ENCODE measurements around the gene NIT1.

DNA sequence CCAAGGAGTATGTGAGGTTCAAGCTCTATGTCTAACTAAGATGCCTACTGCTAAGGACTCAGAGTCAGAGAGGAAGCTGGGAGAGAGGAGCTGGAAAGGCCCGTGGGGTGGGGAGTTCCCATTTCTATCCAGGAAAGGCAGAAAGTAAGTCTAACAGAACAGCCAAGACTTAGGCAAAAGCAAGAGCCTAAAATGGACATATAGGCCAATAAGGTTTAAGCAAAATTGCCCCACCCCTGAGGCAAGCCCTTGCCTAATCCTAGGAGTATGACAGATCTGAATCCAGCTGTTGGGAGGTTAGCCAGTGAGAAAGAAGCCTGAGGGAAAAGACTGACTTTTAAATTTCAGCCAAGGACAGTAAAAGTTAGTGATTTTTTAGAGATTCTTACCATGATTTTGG is 21.4 kb upstream of the NIT1 start:
- TF ChIP-seq, protein P1, sequence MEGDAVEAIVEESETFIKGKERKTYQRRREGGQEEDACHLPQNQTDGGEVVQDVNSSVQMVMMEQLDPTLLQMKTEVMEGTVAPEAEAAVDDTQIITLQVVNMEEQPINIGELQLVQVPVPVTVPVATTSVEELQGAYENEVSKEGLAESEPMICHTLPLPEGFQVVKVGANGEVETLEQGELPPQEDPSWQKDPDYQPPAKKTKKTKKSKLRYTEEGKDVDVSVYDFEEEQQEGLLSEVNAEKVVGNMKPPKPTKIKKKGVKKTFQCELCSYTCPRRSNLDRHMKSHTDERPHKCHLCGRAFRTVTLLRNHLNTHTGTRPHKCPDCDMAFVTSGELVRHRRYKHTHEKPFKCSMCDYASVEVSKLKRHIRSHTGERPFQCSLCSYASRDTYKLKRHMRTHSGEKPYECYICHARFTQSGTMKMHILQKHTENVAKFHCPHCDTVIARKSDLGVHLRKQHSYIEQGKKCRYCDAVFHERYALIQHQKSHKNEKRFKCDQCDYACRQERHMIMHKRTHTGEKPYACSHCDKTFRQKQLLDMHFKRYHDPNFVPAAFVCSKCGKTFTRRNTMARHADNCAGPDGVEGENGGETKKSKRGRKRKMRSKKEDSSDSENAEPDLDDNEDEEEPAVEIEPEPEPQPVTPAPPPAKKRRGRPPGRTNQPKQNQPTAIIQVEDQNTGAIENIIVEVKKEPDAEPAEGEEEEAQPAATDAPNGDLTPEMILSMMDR (IDR thresholded peaks at IDR 0.05) = no peak
- no peak for TF ChIP-seq POLR2A (IDR thresholded peaks at IDR 0.05)
